LNCaP clone FGC (cell line): ENCODE data around the gene TCEANC2.
A peak's percentile ranks its signal among the peaks of the same experiment; 100 is the strongest.

Experiments
- DNase-seq: peaks from one replicate; pipeline ENCODE4 v3.0.0-alpha.2; 2011; ENCODE audit warnings: low read depth
- H3K4me3 ChIP-seq: 2 replicates; pipeline ENCODE4 v1.5.1; 2011; ENCODE audit warnings: mild to moderate bottlenecking, low read depth, low read length, control low read depth
- TF ChIP-seq, protein P1 (sequence below): IDR thresholded peaks from 2 replicates; pipeline ENCODE4 v1.5.1; 2012; ENCODE audit warnings: mild to moderate bottlenecking; ENCODE audit not compliant: control insufficient read depth, insufficient read depth; ENCODE audit errors: extremely low read depth

The TCEANC2 gene

DNA sequence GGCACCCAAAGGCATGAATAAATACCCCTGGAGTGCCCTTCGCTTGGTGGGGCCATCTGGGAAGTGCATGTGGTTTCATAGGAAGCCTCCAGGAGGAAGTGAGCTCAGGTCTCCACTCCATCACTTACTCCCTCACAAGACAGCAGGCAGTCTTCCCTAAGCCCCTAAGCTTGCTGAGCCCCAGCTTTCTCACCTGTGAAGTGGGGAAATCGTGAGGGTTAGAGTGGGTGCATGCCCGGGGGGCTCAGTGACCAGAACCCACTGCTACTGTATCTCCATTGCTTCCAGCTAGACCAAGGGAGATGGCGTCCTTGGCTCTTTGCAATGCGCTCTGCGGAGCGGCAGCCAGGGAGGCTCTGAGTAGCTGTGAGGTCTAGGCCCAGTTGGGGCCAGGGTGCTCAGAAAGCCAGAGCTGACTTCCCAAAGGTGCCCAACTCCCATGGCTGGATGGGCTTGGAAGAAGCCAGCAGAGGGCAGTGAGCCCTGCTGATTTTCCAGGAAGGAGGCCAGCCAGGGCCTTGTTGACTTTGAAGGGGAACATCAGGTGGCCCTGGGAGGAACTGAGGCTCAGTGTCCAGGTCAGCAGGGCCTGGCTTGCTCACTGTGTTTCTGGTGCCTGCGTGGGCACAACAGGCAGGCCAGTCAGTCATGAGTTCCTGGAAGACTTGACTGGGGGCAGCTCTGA is 72.1 kb downstream of the TCEANC2 start:
- TF ChIP-seq, protein P1, sequence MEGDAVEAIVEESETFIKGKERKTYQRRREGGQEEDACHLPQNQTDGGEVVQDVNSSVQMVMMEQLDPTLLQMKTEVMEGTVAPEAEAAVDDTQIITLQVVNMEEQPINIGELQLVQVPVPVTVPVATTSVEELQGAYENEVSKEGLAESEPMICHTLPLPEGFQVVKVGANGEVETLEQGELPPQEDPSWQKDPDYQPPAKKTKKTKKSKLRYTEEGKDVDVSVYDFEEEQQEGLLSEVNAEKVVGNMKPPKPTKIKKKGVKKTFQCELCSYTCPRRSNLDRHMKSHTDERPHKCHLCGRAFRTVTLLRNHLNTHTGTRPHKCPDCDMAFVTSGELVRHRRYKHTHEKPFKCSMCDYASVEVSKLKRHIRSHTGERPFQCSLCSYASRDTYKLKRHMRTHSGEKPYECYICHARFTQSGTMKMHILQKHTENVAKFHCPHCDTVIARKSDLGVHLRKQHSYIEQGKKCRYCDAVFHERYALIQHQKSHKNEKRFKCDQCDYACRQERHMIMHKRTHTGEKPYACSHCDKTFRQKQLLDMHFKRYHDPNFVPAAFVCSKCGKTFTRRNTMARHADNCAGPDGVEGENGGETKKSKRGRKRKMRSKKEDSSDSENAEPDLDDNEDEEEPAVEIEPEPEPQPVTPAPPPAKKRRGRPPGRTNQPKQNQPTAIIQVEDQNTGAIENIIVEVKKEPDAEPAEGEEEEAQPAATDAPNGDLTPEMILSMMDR = peak; percentile 32; the same call in 1 of the 2 replicates
- H3K4me3 ChIP-seq = no peak overlapping the region
- peak; percentile 14 for DNase-seq

DNA sequence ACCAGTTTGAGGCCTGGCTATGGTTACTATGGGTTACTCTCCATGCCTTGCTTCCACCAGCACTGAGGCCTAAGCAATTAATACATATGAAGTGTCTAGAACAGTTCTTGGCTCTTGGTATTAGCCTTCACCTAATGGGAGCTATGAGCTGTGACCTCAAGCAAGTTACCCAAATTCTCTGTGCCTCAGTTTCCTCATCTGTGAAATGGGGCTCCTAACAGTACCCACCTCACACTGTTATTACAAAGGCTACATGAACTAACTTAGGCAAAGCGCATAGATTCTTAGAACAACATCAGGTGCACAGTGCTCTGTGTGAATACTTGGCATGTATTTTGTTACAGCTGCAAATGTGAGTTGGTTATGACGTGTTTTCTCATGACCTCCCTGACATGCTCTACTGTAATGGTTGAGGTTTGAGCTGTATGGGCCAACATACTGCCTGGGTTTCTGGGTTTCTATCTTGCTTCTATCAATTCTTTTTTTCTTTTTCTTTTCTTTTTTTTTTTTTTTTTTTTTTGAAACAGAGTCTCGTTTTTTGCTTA is 72.9 kb downstream of the TCEANC2 start:
- TF ChIP-seq, protein P1 = no peak
- DNase-seq = no peak
- H3K4me3 ChIP-seq = no peak overlapping the region

DNA sequence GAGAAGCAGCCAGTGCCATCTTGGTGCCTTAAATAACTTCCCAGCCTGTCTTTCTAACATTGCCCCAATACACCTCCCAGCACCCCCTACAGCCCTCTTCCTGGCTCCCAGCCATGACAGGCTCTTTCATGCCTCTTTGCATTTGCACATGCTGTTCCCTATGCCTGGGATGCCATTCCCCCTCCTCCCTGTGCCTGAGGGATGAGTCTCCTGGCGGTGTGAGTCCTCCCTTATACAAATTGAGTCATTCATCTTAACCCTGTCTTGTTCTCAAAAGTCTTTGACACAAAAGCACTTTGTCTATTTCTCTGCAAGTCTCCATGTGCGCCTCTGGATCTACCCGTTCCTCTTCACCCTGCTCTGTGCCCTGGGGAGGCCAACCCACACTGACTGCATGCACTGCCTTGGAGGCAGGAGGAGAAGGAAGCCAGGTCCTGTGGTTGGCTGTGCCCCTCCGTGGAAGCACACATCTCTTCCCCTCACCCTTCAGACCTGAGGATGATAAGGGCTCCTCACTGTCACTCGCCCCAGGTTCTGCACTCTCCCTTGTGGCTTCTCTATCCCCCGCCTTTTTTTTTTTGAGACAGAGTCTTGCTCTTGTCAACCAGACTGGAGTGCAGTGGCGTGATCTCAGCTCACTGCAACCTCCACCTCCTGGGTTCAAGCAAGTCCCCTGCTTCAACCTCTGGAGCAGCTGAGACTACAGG is 74.3 kb downstream of the TCEANC2 start:
- TF ChIP-seq, protein P1 = no peak
- no peak overlapping the region for H3K4me3 ChIP-seq
- DNase-seq = no peak

DNA sequence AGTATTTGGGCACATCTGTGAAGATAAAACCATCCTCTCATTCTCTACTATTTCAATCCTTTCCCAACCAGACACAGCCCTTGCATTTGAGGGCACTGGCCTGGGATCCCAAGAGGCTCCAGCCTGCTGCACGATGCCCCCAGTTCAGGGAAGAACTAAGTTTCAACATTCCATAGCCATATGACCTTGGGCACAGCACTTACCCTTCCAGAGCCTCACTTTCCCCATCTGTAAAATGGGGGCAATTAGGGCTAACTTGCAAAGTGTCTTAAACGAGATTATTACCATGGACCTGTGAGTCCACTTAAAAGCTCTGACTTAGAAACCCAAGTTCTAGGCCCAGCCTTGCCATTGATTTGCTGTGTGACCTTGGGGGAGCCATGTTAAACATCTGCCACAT is 76.5 kb downstream of the TCEANC2 start:
- DNase-seq = no peak
- H3K4me3 ChIP-seq = no peak overlapping the region
- TF ChIP-seq, protein P1 = no peak

DNA sequence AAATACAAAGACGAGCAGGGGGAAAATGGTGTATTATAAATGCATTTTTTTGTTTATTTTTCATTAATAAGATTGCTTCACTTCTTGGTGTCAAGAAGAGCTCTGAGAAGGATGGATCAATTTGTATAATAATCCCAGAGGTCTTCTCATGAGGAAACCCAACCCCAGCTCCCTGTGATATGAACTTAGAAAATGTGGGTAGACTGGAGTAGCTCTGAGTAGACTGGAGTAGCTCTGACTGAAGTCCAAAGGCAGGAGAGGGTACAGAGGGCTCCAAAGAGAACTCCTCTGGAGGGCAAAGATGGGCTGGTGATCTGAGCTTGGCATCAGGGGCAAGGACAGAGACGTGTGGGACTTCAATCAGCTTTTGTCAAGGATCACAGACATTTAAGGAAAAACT is 78.0 kb downstream of the TCEANC2 start:
- TF ChIP-seq, protein P1 = no peak
- no peak for DNase-seq
- no peak overlapping the region for H3K4me3 ChIP-seq

DNA sequence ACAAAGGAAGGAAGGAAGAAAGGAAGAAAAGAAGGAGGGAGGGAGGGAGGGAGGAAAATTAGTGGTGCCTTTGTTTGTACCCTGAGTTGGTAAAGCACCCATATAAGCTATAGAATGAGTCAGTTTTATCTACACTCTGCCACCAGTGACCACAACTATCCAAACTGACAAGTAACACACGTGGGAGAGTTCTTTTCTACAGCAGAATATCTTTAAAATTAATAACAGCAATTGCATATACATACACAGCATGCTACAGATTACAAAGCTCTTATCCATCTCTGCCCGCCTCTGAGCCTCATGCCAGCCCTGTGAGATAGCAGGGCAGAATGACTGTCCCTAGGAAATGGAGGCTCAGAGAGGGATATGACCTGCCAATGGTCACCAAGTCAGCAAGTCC is 79.1 kb downstream of the TCEANC2 start:
- no peak for DNase-seq
- TF ChIP-seq, protein P1 = no peak
- no peak overlapping the region for H3K4me3 ChIP-seq

DNA sequence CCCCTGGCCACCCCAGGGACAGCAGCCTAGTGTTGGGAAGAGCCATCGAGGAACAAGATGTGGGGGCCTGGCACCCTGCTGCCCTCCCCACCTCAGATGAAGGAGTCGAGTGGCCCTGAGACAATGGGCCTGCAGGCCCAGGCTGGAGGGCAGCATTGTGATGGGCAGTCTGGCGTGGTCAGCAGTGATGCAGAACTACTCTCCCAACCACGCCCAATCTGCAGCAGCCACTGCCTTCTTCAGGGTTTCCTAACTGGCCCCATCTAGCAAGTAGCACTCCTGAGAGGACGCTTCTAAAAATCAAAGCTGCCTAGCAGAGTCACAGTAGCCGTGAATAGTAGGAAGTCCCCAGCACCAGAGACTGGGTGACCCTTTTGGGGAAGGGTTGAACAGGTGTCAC is 80.9 kb downstream of the TCEANC2 start:
- no peak overlapping the region for H3K4me3 ChIP-seq
- TF ChIP-seq, protein P1 = no peak
- no peak for DNase-seq
